Activated CD8-positive, alpha-beta memory T cell treated with anti-CD3 and anti-CD28 coated beads, Interleukin-2, amount 10 ng/mL, durations not matched to agents 7 days and 5 days (primary cell): ENCODE results near the gene LRRC8E. TPM values are rescaled to one million over a fixed set of nuclear protein-coding genes. Genes with fewer than 3 reads are reported as not detected.
"Not testable (repeated sequence)": the region's sequence is repeated elsewhere in the genome, so short reads cannot be mapped to it uniquely, and the experiment has no call there.

Source experiments
- ATAC-seq: fragments of 150-1000 bp; cut with Tn5 transposase; one replicate; pipeline ENCODE4 v1.10.0; 2021; ENCODE audit warnings: moderate library complexity
- CTCF ChIA-PET: fragments of 350-600 bp; sonication (Branson Sonifier 250); formaldehyde crosslinking; loops from one replicate; lab custom pipeline; 2021; ENCODE audit warnings: antibody characterized with exemption; lab: Charles Lee
- DNase-seq: peaks from one replicate; pipeline ENCODE4 v3.0.0-alpha.2; 2020
- H3K27ac Mint-ChIP-seq: one replicate; pipeline ENCODE4 v1.8.0; 2021; ENCODE audit warnings: mild to moderate bottlenecking, mixed read lengths
- H3K27me3 Mint-ChIP-seq: one replicate; pipeline ENCODE4 v1.8.0; 2021; ENCODE audit warnings: mixed read lengths
- H3K36me3 Mint-ChIP-seq: one replicate; pipeline ENCODE4 v1.8.0; 2021; ENCODE audit warnings: mild to moderate bottlenecking, mixed read lengths
- H3K4me1 Mint-ChIP-seq: one replicate; pipeline ENCODE4 v1.8.0; 2021; ENCODE audit warnings: mixed read lengths
- H3K4me3 Mint-ChIP-seq: one replicate; pipeline ENCODE4 v1.8.0; 2021; ENCODE audit warnings: mild to moderate bottlenecking, moderate library complexity, mixed read lengths
- H3K9me3 Mint-ChIP-seq: one replicate; pipeline ENCODE4 v1.8.0; 2022; ENCODE audit warnings: low read depth, mixed read lengths
- total RNA-seq, 2 experiments: library from RNA; stranded (reverse); gene quantifications; one replicate each; pipeline ENCODE4 v1.2.3, GENCODE V29; 2021

The LRRC8E gene
- total RNA-seq, 2 experiments from 2014 or later = not detected

DNA sequence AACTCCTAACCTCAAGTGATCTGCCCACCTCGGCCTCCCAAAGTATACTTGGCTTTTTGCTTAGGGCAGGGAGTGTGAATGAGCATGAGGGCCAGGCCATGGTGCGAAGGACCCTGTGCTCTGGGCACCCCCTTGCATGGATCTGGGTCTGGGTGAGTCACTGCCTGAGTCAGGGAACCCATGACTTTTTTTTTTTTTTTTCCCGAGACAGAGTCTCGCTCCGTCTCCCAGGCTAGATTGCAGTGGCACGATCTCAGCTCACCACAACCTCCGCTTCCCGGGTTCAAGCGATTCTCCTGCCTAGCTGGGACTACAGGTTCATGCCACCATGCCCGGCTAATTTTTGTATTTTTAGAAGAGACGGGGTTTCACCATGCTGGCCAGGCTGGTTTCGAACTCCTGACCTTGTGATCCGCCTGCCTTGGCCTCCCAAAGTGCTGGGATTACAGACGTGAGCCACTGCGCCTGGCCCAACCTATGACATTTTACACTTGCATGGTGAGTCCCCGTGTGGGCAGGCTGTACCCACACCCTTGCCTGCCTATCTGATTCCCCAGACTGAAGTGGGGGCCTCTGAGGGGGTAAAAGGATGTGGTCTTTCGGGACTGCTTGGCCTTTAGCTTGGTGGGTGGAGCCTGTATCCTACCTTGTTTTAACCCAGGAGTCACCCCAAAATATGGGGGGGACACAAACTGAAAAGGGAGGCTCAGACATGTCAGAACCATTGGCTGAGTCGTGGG lies 5.2 kb downstream of the LRRC8E start:
- not testable (repeated sequence) for DNase-seq, H3K4me3 Mint-ChIP-seq, H3K4me1 Mint-ChIP-seq, ATAC-seq, H3K9me3 Mint-ChIP-seq, H3K27ac Mint-ChIP-seq, H3K36me3 Mint-ChIP-seq
- H3K27me3 Mint-ChIP-seq = peaks cover 24% of the 10 kb centered on the region
- CTCF ChIA-PET = interaction anchor here (1.4 kb wide), 1 partner anchor 28 kb away, joined by 3 read pairs; no protein-coding TSS in a partner anchor

DNA sequence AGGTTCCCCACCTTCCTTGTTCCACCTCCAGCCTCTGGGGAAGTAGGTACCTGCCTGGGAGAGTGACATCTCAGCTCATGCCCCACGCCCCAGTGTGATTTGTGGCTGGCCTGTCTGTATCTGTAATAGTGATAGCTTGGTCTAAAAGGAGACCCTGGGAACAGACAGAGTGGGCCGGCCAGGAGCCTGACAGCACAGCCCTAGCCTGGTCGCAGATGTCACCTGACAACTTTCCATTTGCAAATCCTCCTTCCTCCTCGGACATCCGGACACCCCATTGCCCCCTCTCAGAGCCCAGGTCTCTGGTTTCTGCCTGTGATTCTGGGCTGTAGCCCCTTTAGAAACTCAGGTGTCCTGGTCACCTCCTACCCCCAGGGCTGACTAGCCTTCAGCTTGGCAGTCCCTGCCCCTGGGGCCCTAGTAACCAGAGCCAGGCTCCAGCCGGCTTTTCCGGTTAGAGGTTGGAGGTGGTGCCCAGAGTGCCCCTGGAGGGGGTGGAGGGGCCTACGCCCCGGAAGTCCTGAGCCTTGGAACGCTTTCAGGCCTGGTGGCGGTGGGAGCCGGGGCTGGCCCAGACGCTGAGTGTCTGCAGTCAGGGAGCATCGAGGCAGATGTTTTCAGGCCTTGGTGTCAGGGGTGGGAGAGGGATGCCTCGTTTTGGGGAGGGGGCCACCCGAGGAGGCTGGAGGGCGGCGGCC lies 6.5 kb downstream of the LRRC8E start:
- H3K36me3 Mint-ChIP-seq = no peaks in the 10 kb centered on the region
- H3K9me3 Mint-ChIP-seq = no peaks in the 10 kb centered on the region
- H3K27me3 Mint-ChIP-seq = peaks cover 18% of the 10 kb centered on the region
- H3K27ac Mint-ChIP-seq = no peak overlapping the region
- CTCF ChIA-PET = no interaction called here
- no peak for ATAC-seq
- H3K4me3 Mint-ChIP-seq = no peak overlapping the region
- no peaks in the 10 kb centered on the region for H3K4me1 Mint-ChIP-seq
- DNase-seq = no peak

DNA sequence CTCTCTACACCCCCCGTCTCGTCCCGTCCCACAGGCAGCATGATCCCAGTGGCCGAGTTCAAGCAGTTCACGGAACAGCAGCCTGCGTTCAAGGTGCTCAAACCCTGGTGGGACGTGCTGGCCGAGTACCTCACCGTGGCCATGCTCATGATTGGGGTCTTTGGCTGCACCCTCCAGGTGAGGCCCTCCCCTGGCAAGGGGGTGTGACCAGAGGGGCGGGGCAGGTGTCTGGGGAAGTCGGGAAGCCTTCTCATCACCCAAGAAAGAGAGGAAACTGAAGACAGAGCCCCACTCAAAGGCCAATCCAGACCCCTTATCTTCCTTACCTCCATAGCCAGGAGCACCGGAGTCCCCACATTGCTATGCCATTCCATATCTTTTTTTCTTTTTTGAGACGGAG lies 7.3 kb downstream of the LRRC8E start:
- no peaks in the 10 kb centered on the region for H3K9me3 Mint-ChIP-seq
- DNase-seq (no peak), ATAC-seq (no peak)
- CTCF ChIA-PET = no interaction called here
- no peak overlapping the region for H3K4me3 Mint-ChIP-seq
- H3K27me3 Mint-ChIP-seq = peaks cover 12% of the 10 kb centered on the region
- no peaks in the 10 kb centered on the region for H3K4me1 Mint-ChIP-seq
- no peak overlapping the region for H3K27ac Mint-ChIP-seq
- H3K36me3 Mint-ChIP-seq = no peaks in the 10 kb centered on the region

DNA sequence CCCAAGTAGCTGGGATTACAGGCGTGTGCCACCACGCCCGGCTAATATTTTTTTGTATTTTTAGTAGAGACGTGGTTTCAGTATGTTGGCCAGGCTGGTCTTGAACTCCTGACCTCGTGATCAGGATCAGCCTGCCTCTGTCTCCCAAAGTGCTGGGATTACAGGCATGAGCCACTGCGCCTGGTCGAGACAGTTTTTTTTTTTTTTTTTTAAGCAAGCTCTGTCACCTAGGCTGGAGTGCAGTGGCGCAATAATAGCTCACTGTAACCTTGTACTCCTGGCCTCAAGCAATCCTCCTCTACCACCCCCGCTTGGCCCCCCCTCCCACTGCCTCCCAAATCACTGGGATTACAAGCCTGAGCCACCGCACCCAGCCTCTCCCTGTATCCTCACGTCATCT lies 9.0 kb downstream of the LRRC8E start:
- Mint-ChIP-seq H3K9me3 (no peaks in the 10 kb centered on the region), H3K27ac (no peak overlapping the region), H3K4me1 (no peaks in the 10 kb centered on the region), H3K4me3 (no peak overlapping the region), H3K36me3 (no peaks in the 10 kb centered on the region), H3K27me3 (peaks cover 6% of the 10 kb centered on the region)
- no peak for DNase-seq
- CTCF ChIA-PET = interaction anchor here (1.2 to 1.8 kb wide), 3 partner anchors 16 to 43 kb away, joined by 3 to 6 read pairs (median 5); no protein-coding TSS in a partner anchor
- ATAC-seq = no peak

- DNase-seq (no peak), ATAC-seq (no peak)
- no peaks in the 10 kb centered on the region for H3K9me3 Mint-ChIP-seq
- CTCF ChIA-PET = interaction anchor here (0.8 to 1.8 kb wide), 6 partner anchors 16 to 219 kb away, joined by 3 to 5 read pairs (median 4); partner anchors contain the start of genes SNAPC2 and TRAPPC5
- peaks cover 6% of the 10 kb centered on the region for H3K27me3 Mint-ChIP-seq
- H3K27ac Mint-ChIP-seq = no peak overlapping the region
- no peak overlapping the region for H3K4me3 Mint-ChIP-seq
- H3K4me1 Mint-ChIP-seq = peaks cover 12% of the 10 kb centered on the region
- peaks cover 2% of the 10 kb centered on the region for H3K36me3 Mint-ChIP-seq
Measured at GRCh38 chr19:7898967-7899366, 10.7 kb downstream of the LRRC8E start.

- Mint-ChIP-seq H3K36me3 (peaks cover 6% of the 10 kb centered on the region), H3K9me3 (no peaks in the 10 kb centered on the region), H3K27me3 (peaks cover 2% of the 10 kb centered on the region), H3K4me3 (no peak overlapping the region), H3K27ac (no peak overlapping the region), H3K4me1 (peaks cover 18% of the 10 kb centered on the region)
- ATAC-seq (no peak), DNase-seq (no peak)
- CTCF ChIA-PET = interaction anchor here (1.0 to 2.7 kb wide), 5 partner anchors 18 to 102 kb away, joined by 3 to 10 read pairs (median 3); partner anchors contain the start of genes SNAPC2 and TIMM44
Measured at GRCh38 chr19:7899751-7900378, 11.6 kb downstream of the LRRC8E start.

GRCh38 chr19:7900401-7900870 lies 12.1 kb downstream of the LRRC8E start:
- CTCF ChIA-PET = interaction anchor here (1.3 to 2.7 kb wide), 6 partner anchors 17 to 219 kb away, joined by 3 to 11 read pairs (median 5); partner anchors contain the start of genes SNAPC2, TIMM44 and TRAPPC5

GRCh38 chr19:7900931-7901330 lies 12.6 kb downstream of the LRRC8E start:
- peaks cover 8% of the 10 kb centered on the region for H3K36me3 Mint-ChIP-seq
- no peak for ATAC-seq
- peaks cover 2% of the 10 kb centered on the region for H3K27me3 Mint-ChIP-seq
- DNase-seq = no peak
- H3K9me3 Mint-ChIP-seq = no peaks in the 10 kb centered on the region
- CTCF ChIA-PET = interaction anchor here (1.3 to 2.7 kb wide), 6 partner anchors 17 to 220 kb away, joined by 3 to 11 read pairs (median 5); partner anchors contain the start of genes SNAPC2, TIMM44 and TRAPPC5
- H3K4me1 Mint-ChIP-seq = peaks cover 26% of the 10 kb centered on the region
- no peak overlapping the region for H3K4me3 Mint-ChIP-seq
- H3K27ac Mint-ChIP-seq = no peak overlapping the region

More at GRCh38 chr19:7900401-7900870, 12.1 kb downstream of the LRRC8E start:
- Mint-ChIP-seq H3K27ac (no peak overlapping the region), H3K9me3 (no peaks in the 10 kb centered on the region), H3K27me3 (peaks cover 2% of the 10 kb centered on the region), H3K4me1 (peaks cover 22% of the 10 kb centered on the region), H3K36me3 (peaks cover 8% of the 10 kb centered on the region), H3K4me3 (no peak overlapping the region)
- ATAC-seq = no peak
- DNase-seq = no peak

DNA sequence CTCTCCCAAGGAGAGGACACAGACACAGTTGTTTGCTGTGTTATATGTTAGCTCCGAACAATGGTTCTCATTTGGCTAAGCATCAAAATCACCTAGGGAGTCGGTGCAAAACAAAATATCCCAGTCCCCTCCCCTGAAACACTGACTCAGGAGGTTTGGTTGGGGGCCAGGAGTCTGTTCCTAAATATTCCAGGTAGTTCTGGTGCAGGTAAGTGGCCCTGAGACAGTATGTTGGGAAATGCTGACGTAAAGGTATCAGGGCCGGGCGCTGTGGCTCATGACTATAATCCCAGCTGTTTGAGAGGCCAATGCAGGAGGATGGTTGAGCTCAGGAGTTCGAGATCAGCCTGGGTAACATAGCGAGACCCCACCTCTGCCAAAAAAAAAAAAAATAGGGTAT lies 13.0 kb downstream of the LRRC8E start:
- CTCF ChIA-PET = interaction anchor here (1.3 to 2.7 kb wide), 5 partner anchors 16 to 220 kb away, joined by 3 to 11 read pairs (median 5); partner anchors contain the start of genes TIMM44 and TRAPPC5
- no peak for DNase-seq
- no peak for ATAC-seq
- no peaks in the 10 kb centered on the region for H3K9me3 Mint-ChIP-seq
- H3K27ac Mint-ChIP-seq = no peak overlapping the region
- peaks cover 26% of the 10 kb centered on the region for H3K4me1 Mint-ChIP-seq
- no peak overlapping the region for H3K4me3 Mint-ChIP-seq
- peaks cover 8% of the 10 kb centered on the region for H3K36me3 Mint-ChIP-seq
- H3K27me3 Mint-ChIP-seq = peaks cover 2% of the 10 kb centered on the region

- no peaks in the 10 kb centered on the region for H3K27me3 Mint-ChIP-seq
- CTCF ChIA-PET = interaction anchor here (0.7 to 2.6 kb wide), 11 partner anchors 15 to 222 kb away, joined by 3 to 26 read pairs (median 6); partner anchors contain the start of genes SNAPC2 and TRAPPC5
- peaks cover 8% of the 10 kb centered on the region for H3K36me3 Mint-ChIP-seq
- no peak for ATAC-seq
- H3K27ac Mint-ChIP-seq = peak overlapping the region; percentile 83
- peaks cover 26% of the 10 kb centered on the region for H3K4me1 Mint-ChIP-seq
- DNase-seq = no peak
- peak overlapping the region; percentile 83 for H3K4me3 Mint-ChIP-seq
- H3K9me3 Mint-ChIP-seq = no peaks in the 10 kb centered on the region
Measured at GRCh38 chr19:7902796-7903243, 14.5 kb downstream of the LRRC8E start.

DNA sequence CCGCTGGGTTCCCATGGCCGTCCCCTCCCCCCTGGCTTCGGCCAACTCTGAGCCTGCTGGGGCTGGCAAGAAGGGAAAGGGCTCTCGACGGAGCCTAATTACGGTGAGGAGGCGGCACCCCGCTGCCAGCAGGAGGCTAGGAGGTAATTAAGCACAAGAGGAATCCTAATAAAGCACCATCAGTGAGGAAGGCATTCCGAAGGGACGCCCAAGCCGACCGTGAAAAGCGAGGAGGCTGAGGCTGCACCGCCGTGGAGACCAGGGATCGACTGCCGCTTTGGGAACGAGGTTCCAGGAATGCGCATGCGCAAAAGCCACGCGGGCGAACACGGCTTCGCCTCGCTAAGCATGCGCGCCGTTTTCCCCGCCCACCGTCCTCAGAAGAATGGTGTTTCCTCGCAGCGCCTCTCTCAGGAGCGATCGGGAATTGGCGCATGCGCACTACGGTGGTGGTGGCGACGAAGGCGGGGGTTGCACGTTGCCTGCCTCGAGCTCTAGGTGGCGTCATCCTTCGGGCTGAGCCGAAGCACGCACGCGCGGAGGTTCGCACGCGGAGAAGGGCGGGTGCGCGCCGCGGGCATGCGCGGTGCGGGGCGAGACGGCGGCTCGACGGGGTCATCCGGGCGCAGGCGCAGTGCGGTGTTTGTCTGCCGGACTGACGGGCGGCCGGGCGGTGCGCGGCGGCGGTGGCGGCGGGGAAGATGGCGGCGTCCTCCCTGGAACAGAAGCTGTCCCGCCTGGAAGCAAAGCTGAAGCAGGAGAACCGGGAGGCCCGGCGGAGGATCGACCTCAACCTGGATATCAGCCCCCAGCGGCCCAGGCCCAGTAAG lies 15.1 kb downstream of the LRRC8E start, which contains the start of gene MAP2K7:
Gene MAP2K7, plus strand, starts transcription at position 634 of the 830 bp plus-strand sequence. Its CDS starts 68 bp downstream, at position 702.
- Mint-ChIP-seq H3K27me3 (no peaks in the 10 kb centered on the region), H3K9me3 (no peaks in the 10 kb centered on the region), H3K27ac (peak within 1 kb of the TSS; percentile 91), H3K36me3 (peaks cover 8% of the 10 kb centered on the region), H3K4me3 (peak within 1 kb of the TSS; percentile 86), H3K4me1 (peaks cover 26% of the 10 kb centered on the region)
- DNase-seq (peak; percentile 100), ATAC-seq (peak; percentile 89)
- CTCF ChIA-PET = interaction anchor here (0.7 to 2.6 kb wide), 16 partner anchors 15 to 381 kb away, joined by 3 to 26 read pairs (median 4); partner anchors contain the start of genes CTXN1, MCOLN1, SNAPC2 and TIMM44
